HTERT RPE-1 (cell line): Measurements from ENCODE around the gene TUB.

Experiments
- in situ Hi-C: fragments of 300-500 bp; cut with MboI; formaldehyde crosslinking; loops from 4 replicates; pipeline ENCODE4 v1.14.3; 2020; ENCODE audit warnings: low sequenced_read_pairs

The TUB gene

DNA sequence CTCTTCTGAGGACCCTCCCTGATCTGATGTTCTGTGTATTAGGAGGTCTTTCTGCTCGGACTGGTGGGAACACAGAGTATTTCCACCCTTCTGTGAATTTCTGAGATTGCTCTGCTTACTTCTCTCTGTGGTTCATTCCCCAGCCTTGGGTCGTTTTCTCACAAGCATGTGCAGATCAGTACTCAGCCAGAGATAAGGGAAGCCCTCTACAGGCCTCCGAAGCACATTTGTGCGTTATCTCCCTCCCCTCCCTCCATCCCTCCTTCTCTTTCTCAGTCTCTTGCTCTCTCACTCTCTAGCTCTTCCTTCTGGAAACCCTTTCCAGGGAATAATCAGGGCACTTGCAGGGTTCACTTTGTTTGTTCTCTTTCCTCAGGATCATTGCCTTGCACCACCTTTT is 35.2 kb upstream of the TUB start:
- in situ Hi-C loops, result no loop called here

DNA sequence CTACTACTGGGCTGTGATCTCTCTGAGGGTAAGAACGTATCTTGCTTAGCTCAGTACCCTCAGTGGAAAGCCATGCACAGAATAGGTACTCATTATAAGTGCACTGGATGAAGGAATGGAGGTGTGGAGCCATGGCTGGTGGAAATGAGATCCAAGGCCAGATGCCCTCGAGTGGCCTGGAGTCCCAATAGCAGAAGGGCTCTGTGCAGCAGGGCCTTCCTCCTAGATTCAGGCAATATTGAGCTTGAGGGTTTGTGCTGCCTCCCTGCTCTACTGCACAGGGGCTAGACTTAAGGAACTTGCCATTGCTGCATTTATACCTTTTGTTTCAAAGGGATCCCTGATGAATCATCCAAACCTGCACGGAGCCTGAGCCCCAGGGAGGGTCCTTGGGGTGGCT is 33.6 kb upstream of the TUB start:
- in situ Hi-C loops, result no loop called here

DNA sequence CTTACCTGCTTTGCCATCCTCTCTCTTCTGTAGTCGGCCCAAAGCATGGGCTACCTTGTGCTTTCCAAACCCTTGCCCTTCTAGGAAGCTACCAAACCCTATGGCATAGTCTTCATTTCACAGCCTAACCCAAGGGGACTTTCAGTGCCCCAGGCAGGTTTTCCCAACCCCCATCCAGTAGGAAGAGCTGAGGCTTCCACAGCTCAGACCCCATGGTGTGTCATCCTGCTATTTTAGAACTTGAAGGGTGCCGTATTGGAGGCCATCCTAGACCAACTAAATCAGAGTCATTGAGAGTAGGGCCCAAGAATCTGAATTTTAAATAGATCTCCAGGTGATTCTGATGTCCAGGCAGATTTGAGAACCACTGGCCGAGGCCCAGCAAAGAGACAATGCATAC is 31.9 kb upstream of the TUB start:
- in situ Hi-C loops, result no loop called here

DNA sequence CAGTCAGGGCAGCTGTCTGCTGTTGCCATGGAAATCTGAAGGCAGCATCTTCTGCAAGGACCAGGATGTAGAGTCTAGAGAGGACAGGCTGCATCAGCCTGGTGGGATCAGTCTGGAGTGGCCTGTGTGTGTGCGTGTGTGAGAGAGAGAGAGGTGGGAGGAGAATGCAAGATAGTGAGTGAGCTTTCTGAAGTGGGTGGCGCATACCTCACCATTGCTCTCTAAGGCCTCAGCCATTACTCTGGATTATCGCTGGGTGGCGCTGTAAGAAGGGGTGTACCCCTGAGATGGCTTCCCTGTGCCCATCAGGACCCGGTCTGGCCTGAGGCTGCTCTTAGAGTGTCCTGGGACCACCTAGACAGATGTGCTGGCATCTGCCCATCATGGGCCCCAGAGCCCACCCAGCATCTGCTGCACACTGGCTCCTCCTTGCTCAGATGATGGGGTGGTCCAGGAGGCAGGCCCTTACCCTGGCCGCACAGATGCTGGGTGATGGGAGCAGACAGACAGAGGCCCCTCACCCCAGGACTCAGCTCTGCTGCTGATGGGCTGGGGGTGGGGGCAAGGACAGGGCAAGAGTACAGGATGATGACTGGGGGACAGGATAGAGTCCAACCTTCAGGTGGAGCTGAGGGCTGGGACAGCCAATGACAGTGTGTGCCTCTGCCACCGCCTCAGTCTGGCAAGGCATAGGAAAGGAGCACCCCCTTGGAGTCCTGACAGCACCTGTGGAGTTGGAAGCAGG is 25.7 kb upstream of the TUB start:
- in situ Hi-C loops, result no loop called here

DNA sequence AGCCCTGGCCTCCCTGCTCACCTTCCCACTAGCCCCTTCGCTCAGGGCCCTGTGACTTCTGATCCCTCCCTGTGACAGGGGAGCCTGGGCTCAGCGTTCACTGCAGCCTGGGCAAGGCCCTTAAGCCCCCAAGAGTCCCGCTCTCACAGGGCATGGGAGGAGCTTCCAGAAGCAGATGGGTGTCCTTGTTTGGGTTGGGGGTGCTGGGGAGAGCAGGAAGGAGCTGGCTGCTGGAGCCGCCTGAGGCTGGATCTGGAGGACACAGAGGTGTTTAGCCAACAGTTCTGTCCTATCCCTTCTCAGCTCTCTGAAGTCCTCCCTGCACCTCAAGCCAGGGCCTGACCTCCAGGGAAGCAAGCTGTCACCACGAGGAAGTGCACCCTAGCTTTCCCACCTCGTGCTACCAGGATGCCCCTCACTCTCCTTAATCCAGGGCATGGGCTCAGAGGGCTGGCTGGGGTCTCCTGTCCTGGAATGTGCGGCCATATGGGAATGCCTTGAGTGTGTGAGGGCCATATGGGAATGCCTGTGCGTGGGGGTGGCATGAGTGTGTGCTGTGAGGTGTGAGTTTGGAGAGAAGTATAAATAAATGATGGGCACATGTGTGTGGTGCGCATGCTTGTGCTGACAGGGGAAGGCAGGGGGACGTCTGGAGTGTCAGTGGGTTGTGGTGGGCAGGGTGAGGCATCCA is 25.0 kb upstream of the TUB start:
- in situ Hi-C loops, result no loop called here

DNA sequence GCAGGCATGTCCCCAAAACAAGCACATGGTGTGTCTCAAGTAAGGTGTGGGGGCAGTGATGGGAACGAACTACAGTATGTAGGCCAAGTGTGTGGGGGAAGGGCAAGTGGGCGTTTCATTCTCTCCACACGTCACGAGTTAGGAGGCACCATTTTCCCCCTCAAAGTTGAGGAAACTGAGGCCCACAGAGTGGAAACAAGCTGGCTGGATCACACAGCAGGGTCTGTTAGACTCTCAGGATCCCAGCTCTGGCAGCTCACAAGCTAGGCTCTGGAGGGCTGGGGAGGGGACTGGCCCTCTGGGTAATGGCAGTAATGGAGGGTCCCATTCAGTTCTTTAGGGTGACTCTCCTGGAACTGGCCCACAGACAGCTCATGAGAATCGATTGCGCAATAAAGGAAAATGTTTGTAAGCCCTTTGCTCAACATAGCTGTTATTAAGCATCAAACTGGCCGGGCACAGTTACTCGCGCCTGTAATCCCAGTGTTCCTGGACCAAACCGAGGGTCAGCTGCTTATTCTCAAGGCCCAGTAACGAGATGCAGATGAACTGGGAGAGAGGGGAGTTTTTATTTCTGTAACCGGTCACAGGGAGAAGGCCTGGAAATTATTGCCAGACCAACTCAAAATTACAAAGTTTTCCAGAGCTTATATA is 24.1 kb upstream of the TUB start:
- in situ Hi-C loops, result no loop called here

DNA sequence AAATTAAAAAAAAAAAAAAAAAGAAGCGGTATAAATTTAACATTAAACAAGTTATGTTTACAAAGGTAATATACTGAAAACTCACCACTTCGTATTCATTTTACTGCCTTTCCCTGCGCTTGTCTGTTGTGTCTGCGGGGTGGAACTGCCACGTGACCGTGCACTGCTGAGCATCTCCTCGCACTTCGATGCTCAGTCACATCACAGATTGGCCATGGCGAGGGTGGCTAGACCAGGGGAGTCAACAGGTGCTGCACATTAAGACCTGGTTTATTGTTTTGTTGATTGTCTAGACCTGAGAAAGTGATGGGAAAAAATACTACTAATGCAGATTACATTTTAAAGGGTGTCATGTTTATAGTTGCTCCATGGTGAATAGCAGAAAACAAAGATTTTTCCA is 22.8 kb upstream of the TUB start:
- in situ Hi-C loops, result no loop called here

DNA sequence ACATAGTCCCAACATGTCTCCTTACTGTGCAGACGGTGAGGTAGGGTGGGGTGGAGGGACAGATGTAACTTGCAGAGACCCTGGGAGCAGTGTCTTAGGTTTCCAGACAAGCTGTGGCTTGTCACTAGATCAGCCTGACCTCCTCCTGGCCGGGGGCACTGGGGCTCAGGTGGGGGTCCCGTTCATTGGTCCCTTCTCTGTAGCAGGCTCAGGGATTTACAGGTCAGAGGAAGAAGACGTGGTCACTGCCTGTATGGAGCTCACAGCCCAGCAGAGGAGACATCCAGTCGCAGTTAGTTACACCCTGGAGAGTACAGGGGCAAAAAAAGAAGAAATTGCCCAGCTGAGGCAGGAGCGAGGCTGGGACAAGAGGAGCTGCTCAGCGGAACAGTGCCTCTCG is 22.0 kb upstream of the TUB start:
- in situ Hi-C loops, result no loop called here

DNA sequence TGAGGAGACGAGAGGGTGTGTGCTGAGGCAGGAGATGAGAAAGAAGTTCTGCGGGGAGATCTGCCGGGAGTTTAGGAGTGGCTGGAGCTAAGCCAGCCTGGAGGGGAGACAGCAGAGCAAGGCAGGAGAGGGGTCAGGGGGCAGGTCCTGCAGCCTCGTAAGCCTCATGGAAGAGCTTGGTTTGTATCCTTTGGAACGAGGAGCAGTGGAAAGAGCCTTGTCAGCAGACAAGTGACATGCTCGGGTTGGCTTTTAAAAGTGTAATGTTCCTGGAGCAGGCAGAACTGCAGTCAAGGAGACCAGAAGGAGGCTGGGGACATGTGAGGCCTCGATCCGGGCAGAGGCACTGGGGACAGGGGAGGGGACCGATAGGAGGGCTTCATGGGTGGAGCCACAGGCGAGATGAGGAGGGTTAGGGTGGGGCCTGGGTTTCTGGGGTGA is 21.4 kb upstream of the TUB start:
- in situ Hi-C loops, result no loop called here

DNA sequence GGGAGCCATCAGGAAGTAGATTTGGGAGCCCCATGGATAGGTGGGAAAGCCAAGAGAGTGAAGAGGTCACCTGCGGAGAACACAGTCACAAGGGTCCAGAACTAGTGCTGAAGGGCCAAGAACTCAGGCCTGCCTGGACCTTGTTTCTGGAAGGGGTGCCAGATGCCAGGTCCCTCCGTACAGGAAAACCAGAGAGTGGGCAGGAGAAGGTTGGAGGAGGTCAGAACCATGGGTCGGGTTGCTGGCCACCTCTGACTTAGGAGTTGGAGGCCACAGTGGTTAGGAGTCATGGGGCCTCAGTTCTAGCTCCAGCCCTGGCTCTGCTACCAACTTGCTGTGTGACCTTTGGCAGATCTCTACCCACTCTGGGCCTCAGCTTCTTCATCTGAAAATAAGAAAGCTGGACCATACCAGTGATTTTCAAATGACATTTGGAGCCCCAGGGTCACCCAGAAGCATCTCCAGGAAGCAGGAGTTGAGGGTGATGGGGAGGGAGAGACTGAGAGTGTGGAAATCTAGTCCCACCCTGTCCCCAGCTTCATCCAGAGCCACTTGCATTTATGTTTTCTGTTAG is 20.8 kb upstream of the TUB start:
- in situ Hi-C loops, result no loop called here

DNA sequence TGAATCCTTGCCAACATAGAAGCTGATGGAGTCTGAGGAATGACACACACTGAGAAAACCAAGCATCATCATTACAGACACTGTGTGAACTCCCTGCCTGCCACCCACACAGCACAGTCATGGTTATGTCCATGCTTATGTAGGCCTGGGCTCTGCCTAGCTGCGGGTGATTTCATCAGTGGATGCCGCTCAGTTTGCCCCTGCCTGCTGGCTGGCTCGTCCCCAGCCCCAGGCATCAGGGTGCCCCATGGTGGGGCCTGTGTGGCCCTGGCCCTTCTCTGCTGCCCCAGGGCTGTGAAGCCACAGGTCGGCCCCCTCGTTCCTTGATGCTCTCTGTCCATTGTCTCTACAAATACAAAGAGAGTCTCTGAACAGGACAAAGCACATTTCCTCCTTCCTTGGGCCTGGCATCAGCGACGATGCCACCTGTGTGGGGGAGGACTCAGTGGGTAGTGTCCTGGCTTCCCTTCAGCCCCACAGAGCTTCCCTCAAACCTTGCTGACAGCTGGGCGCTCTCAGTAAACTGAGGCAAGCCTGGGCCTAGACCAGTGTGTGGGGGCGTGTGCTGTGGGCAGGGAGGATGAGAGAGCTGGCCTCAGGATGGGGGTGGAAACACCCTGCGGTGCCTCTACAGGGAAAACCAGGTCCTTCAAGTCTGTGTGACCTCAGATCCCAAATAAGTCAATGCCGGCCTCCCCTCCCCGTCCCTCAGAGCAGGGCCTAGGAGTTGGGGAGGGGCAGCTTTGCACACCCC is 20.0 kb upstream of the TUB start:
- in situ Hi-C loops, result no loop called here

DNA sequence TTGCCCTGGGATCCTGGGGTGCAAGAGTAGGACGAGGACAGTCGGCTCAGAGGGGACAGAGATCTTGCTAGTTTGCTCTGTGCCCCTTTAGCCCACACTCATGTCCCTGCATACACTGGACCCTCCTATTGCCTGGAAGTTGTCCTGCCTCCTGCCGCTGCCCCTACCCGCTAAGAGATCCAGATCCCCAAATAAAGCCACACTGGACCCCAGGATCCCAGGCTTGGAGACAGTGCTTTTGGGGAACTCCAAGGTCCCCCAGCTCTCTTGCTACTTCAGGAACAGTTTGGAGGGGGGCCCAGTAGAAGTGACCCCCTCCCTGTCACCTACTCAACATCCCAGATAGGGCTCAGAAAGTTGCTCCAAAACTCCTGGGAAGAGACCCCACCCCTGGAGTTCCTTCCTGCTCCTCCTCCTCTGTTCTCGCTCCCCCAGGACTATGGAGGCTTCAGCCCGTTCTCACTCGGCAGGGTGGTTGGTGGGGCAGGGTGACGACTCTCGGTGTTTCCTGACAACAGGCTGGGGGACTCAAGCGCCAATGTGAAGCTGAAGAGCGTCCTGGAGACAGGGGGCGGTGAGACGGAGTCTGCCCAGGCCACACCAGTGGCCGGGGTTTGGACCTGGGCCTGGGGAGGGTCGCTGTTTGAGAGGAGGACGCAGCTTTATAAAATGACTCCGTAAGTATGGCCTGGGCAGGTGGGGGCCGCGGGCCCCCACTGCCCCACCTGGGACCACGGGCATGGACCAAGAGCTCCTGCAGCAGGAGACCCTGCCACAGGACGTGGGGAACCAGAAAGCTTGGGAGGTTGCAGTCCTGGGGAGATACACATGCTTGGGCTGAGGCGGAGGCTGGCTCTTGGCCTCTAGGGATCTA is 19.2 kb upstream of the TUB start:
- in situ Hi-C loops, result no loop called here

DNA sequence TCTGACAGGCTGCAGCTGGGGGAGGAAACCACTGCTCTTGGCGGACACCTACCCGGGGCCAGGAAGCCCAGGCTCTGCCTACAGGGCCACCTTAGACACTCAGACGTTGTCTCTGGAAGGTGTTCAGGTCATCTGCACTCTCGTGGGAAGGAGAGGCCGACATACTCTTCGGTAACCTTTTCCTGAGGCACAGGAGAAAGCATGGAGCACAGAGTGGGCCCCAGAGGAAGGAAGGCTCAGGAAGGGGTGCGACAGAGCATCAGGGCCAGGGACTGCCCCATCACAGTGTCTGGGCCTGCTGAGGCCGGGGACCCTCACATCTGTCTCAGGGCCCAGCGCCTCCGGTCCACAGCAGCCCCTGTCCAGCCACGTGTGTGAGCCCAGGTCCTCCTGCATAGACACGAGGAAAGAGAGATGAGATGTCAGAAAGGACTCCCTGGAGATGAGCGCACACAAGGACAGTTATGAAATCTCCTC is 18.2 kb upstream of the TUB start:
- in situ Hi-C loops, result no loop called here

DNA sequence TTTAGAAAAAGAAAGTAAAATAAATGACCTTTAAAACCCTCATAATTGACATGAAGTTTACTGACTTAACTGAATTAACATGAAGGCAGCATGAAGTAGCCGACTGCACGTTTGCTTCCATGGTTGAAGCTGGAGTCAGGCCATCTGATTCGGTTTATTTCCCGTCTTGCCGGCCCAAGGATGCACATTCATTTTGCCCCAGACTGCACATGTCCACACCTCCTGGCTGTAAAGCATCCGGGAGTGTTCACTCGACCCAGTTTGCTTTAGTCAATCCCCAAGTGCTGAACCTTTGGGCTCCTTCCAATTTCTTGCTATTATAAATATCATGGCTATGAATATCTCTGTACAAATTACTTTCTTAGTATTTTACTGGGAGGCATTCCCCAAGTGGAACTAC is 17.7 kb upstream of the TUB start:
- in situ Hi-C loops, result no loop called here

DNA sequence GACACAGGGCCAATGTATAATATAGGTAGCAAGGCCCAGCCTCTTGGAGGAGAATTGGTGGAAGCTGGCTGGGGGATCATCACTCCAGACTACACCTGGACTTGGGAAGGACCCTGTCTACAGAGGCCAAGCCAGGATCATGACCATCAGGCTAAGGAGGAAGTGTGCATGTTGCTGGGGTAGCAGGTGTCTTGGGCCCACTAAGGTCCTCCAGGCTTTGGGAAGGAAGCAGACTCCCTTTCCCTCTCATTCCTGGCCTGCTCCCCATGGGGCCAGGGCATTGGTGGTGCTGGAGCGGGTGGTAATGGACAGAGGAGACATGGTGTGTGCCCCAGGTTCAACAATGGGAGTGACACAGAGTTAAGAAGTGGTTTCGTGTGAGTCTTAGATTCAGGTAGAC is 16.0 kb upstream of the TUB start:
- in situ Hi-C loops, result no loop called here

DNA sequence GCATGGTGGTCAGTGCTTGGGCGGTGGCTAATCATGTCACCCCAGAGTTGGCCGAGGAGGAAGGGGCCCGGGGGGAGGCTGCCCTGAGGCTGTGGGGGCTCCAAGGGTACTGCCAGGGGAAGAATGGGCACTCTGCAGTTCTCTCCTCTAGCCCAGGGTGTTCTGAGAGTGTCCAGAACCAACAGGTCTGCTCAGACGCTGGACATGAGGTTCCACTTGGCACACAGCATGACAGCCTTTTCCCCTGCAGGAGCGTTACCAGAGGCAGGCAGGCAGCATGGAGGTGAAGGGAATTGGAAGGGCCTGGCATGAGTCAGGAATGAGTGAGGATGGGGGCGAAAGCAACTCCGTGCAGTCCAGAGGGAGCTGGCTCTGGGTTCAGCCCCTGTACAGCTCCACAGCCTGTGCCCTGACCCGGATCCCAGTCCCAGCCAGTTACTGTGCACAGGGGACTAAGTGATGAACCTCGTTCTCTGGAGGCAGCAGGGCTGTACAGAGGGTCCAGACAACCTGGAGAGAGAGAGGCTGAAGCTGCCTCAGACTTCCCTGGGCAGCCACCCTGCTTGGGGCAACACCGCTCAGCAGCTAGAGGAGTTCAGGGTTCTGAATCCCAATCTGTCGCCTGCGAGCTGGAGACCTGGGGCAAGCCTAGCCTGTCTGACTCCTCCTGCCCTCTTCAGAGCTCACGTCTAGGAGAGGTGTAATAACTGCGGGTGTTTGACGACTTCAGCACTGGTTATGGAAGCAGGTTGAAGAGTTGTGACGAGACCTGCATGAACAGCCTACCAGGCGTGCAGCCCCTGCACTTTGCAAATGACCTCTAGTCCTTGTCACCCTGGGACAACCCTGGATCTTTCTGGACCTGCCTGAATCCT is 14.7 kb upstream of the TUB start:
- in situ Hi-C loops, result no loop called here

DNA sequence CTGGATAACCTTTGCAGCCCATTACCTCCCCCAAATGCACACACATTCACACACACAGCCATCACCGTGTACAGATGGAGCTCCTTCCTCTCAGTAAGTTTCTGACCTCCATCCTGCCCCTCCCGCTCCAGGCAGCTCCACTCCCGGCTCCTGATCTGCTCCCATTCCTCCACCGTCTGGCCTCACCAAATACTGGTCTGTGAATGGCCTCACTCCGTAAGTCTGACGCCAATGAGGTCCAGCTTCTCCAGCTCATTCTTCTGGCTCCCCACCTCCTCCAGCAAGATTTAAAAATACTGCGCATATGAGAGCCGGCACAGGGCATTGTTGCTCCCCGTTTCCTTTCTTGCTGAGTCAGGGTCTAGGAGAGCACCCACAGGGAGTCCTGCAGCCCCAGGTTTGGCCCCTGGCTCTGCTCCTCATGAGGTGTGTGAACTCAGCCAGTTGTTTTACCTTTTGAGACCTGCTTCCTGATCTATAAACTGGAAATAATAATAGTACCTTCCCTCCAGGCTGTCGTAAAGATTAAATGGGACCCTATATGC is 14.0 kb upstream of the TUB start:
- in situ Hi-C loops, result no loop called here

DNA sequence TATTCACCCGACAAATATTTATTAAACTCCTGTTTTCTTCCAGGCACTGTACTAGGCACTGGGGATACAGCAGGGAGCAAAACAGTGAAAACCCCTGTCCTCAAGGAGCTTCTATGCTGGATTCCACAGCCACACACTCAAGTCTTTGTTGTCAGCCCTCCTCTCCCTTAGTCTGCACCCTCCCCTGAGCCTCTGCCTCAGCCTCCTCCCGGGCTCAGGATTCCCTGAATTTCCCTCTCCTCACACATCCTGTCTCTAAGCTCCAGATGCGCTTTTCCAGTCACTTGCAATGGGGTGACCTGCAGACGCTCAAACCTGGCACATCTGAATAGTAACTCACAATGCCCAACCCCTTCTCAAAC is 13.5 kb upstream of the TUB start:
- in situ Hi-C loops, result no loop called here
